Panc1 (cell line): ENCODE results near the gene NUDT3. TPM values are rescaled to one million over a fixed set of nuclear protein-coding genes. Genes with fewer than 3 reads are reported as not detected.

Experiments used
- ATAC-seq: fragments of 200-7000 bp; cut with Tn5 transposase; 2 replicates; pipeline ENCODE4 v1.9.1; 2020; ENCODE audit warnings: mild to moderate bottlenecking, moderate library complexity
- BruUV-seq: library from RNA; stranded (reverse); fragments of 400-500 nt; replicated peaks from 2 replicates; lab custom pipeline; 2021; lab: Mats Ljungman, UMichigan
- CTCF ChIA-PET: fragments of 300-600 bp; sonication (Branson Sonifier 250); formaldehyde crosslinking; loops from one replicate; lab custom pipeline; 2022; ENCODE audit warnings: antibody characterized with exemption; lab: Charles Lee
- POLR2A ChIA-PET: fragments of 300-600 bp; sonication (Branson Sonifier 250); formaldehyde crosslinking; loops from one replicate; lab custom pipeline; 2022; ENCODE audit warnings: antibody characterized with exemption; lab: Charles Lee
- DNase-seq: peaks from one replicate; pipeline ENCODE4 v3.0.0-alpha.2; 2010; ENCODE audit warnings: low read depth, low spot score
- H3K27ac ChIP-seq: 2 replicates; pipeline ENCODE4 v1.5.1; 2011; ENCODE audit warnings: mild to moderate bottlenecking, low read length, inconsistent platforms
- H3K27me3 ChIP-seq: fragments of 200-500 bp; sonication (Bioruptor generic); 2 replicates; pipeline ENCODE4 v1.6.0; 2014; ENCODE audit warnings: low read length, inconsistent platforms; ENCODE audit not compliant: control insufficient read depth, insufficient read depth
- H3K36me3 ChIP-seq: fragments of 200-500 bp; sonication (Bioruptor generic); 2 replicates; pipeline ENCODE4 v1.5.1; 2014; ENCODE audit warnings: inconsistent platforms, mild to moderate bottlenecking, low read length, moderate library complexity; ENCODE audit not compliant: control insufficient read depth, insufficient read depth
- H3K4me1 ChIP-seq: 2 replicates; pipeline ENCODE4 v1.5.1; 2011; ENCODE audit warnings: inconsistent platforms, mild to moderate bottlenecking, low read length, moderate library complexity; ENCODE audit not compliant: control insufficient read depth, insufficient read depth
- H3K4me3 ChIP-seq, 2 experiments: 2 replicates each; pipeline ENCODE4 v1.5.1; 2011 to 2012; ENCODE audit warnings: low read depth in 2 of 2, low read length in 2 of 2, mild to moderate bottlenecking in 2 of 2, inconsistent platforms in 1 of 2, moderate library complexity in 1 of 2
- H3K9me3 ChIP-seq: fragments of 200-500 bp; sonication (Bioruptor generic); 2 replicates; pipeline ENCODE4 v1.5.1; 2014; ENCODE audit warnings: low read depth, mild to moderate bottlenecking, inconsistent platforms, low read length, moderate library complexity; ENCODE audit not compliant: control insufficient read depth, insufficient read depth
- POLR2AphosphoS5 ChIP-seq: IDR thresholded peaks from 2 replicates; pipeline ENCODE4 v1.6.1; 2012; ENCODE audit warnings: mild to moderate bottlenecking, low read depth, low read length, moderate library complexity
- SIN3A ChIP-seq: IDR thresholded peaks from 2 replicates; pipeline ENCODE4 v1.6.1; 2012; ENCODE audit warnings: low read depth, mild to moderate bottlenecking, low read length, moderate library complexity, borderline replicate concordance; ENCODE audit not compliant: insufficient read depth
- TCF7L2 ChIP-seq: IDR thresholded peaks from 2 replicates; pipeline ENCODE4 v1.6.1; 2011; ENCODE audit warnings: mild to moderate bottlenecking, low read depth, low read length, inconsistent platforms
- in situ Hi-C: cut with HindIII; loops from 2 replicates; pipeline ENCODE4 v1.10.0; 2016; ENCODE audit warnings: low sequenced_read_pairs, low pct_unique_long_range_greater_than_20kb
- intact Hi-C: fragments of 100-400 bp; cut with micrococcal nuclease; formaldehyde crosslinking; loops from one replicate; pipeline ENCODE4 v1.10.0; 2022; ENCODE audit not compliant: unreplicated experiment
- total RNA-seq: library from RNA; stranded (reverse); gene quantifications from one replicate; pipeline ENCODE4 v1.2.1, GENCODE V29; 2021; ENCODE audit not compliant: unreplicated experiment
- TF ChIP-seq, protein P1 (sequence below): fragments of 450-650 bp; IDR thresholded peaks from 2 replicates; pipeline ENCODE4 v1.5.1; 2017; ENCODE audit warnings: mild to moderate bottlenecking
- TF ChIP-seq, protein P2 (sequence below), 2 experiments: IDR thresholded peaks; 2 replicates each; pipeline ENCODE4 v1.6.1; 2011 to 2012; ENCODE audit warnings: low read depth in 2 of 2, control low read depth in 1 of 2, low read length in 1 of 2, mild to moderate bottlenecking in 1 of 2, moderate library complexity in 1 of 2; ENCODE audit not compliant: insufficient read depth in 1 of 2

Gene NUDT3
- total RNA-seq, 1 experiment from 2014 or later = 25.9 TPM

GRCh38 chr6:34285448-34286164 lies 106.9 kb downstream of the NUDT3 start:
- ChIA-PET CTCF (no interaction called here), POLR2A (interaction anchor here (0.6 kb wide), 1 partner anchor 405 kb away, joined by 5 read pairs; no protein-coding TSS in a partner anchor)
- intact Hi-C loops = no loop called here
- in situ Hi-C loops = no loop called here
- Histone ChIP-seq H3K4me1 (no peaks in the 10 kb centered on the region), H3K27me3 (no peaks in the 10 kb centered on the region), H3K4me3 (no peak overlapping the region), H3K27ac (no peak overlapping the region), H3K36me3 (no peaks in the 10 kb centered on the region; the same call in 1 of the 2 replicates), H3K9me3 (no peaks in the 10 kb centered on the region)
- ATAC-seq (no peak), DNase-seq (no peak)
- BruUV-seq = no TSS peak
- TF ChIP-seq TCF7L2 (no peak), SIN3A (no peak), POLR2AphosphoS5 (no peak)
- TF ChIP-seq, protein P1, sequence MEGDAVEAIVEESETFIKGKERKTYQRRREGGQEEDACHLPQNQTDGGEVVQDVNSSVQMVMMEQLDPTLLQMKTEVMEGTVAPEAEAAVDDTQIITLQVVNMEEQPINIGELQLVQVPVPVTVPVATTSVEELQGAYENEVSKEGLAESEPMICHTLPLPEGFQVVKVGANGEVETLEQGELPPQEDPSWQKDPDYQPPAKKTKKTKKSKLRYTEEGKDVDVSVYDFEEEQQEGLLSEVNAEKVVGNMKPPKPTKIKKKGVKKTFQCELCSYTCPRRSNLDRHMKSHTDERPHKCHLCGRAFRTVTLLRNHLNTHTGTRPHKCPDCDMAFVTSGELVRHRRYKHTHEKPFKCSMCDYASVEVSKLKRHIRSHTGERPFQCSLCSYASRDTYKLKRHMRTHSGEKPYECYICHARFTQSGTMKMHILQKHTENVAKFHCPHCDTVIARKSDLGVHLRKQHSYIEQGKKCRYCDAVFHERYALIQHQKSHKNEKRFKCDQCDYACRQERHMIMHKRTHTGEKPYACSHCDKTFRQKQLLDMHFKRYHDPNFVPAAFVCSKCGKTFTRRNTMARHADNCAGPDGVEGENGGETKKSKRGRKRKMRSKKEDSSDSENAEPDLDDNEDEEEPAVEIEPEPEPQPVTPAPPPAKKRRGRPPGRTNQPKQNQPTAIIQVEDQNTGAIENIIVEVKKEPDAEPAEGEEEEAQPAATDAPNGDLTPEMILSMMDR = no peak
- TF ChIP-seq, protein P2, sequence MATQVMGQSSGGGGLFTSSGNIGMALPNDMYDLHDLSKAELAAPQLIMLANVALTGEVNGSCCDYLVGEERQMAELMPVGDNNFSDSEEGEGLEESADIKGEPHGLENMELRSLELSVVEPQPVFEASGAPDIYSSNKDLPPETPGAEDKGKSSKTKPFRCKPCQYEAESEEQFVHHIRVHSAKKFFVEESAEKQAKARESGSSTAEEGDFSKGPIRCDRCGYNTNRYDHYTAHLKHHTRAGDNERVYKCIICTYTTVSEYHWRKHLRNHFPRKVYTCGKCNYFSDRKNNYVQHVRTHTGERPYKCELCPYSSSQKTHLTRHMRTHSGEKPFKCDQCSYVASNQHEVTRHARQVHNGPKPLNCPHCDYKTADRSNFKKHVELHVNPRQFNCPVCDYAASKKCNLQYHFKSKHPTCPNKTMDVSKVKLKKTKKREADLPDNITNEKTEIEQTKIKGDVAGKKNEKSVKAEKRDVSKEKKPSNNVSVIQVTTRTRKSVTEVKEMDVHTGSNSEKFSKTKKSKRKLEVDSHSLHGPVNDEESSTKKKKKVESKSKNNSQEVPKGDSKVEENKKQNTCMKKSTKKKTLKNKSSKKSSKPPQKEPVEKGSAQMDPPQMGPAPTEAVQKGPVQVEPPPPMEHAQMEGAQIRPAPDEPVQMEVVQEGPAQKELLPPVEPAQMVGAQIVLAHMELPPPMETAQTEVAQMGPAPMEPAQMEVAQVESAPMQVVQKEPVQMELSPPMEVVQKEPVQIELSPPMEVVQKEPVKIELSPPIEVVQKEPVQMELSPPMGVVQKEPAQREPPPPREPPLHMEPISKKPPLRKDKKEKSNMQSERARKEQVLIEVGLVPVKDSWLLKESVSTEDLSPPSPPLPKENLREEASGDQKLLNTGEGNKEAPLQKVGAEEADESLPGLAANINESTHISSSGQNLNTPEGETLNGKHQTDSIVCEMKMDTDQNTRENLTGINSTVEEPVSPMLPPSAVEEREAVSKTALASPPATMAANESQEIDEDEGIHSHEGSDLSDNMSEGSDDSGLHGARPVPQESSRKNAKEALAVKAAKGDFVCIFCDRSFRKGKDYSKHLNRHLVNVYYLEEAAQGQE (IDR thresholded peaks at IDR 0.05; ENCODE audit: insufficient read depth in 1 of 2, low read depth in 2 of 2, low read length in 1 of 2) = no peak

DNA sequence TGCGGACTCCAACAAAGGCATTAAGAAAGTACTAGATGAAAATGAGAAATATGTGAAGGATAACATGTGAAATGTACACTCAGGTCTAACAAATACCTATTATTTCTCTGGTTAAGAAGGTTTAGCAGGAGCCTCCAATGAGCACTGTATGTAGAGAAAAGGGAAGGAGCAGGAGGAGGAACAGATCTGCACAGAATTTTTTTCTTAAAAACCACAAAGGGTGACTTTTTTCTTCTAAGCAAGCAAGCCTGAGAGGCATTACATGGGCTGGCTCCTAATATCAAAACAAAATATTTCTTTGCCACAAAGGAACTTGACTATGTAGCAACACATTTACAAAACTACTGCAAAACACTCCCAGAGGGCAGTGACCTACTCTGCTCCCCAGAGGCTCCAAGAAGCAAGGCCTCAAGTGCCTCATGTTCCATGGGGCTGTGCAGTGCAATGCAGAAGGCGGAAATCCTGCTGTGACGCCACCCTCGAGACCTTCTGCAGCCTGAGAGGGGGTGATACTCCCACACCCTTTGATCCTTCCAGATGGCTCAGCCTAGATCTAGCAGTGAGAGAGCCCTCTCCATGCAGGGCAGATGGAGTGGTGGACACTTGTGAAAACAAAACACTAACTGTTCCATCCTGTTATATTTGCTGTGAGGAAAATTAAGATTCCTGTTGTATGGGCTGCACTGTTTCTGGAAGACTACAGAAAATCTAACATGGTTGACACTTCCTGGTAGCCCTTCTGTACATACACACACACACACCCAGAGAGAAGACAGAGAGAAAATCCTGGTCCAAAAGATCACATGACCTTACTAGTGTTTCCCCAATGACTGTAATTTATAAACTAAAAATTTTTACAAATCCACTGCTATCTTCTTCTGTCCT lies 107.7 kb downstream of the NUDT3 start:
- intact Hi-C loops (no loop called here), in situ Hi-C loops (no loop called here)
- BruUV-seq = no TSS peak
- H3K27me3 ChIP-seq = no peaks in the 10 kb centered on the region
- TF ChIP-seq, protein P1 = no peak
- TF ChIP-seq TCF7L2 = no peak
- no peak for TF ChIP-seq POLR2AphosphoS5
- TF ChIP-seq, protein P2 (IDR thresholded peaks at IDR 0.05; ENCODE audit: insufficient read depth in 1 of 2, low read depth in 2 of 2, low read length in 1 of 2) = no peak
- TF ChIP-seq SIN3A = no peak
- CTCF ChIA-PET = no interaction called here
- ATAC-seq (no peak), DNase-seq (no peak)
- no peak overlapping the region for H3K27ac ChIP-seq
- H3K9me3 ChIP-seq = no peaks in the 10 kb centered on the region
- no peaks in the 10 kb centered on the region; the same call in 1 of the 2 replicates for H3K36me3 ChIP-seq
- POLR2A ChIA-PET = interaction anchor here (0.6 kb wide), 1 partner anchor 19 kb away, joined by 6 read pairs; no protein-coding TSS in a partner anchor
- no peaks in the 10 kb centered on the region for H3K4me1 ChIP-seq
- H3K4me3 ChIP-seq = no peak overlapping the region
